ENCODE data around the gene SNUPN.

GRCh38 chr15:75620841-75621391 is 4.6 kb downstream of the SNUPN start:
- TF ChIP-seq POLR2AphosphoS5 (IDR thresholded peaks at IDR 0.05; ENCODE audit: borderline replicate concordance, low read depth, low read length), result no peak
- no peak for TF ChIP-seq EZH2 (IDR thresholded peaks at IDR 0.05)
- no peak for TF ChIP-seq FOXP2 (optimal IDR thresholded peaks at IDR 0.05; ENCODE audit: control extremely low read depth, extremely low read length, insufficient read depth)
